Effector CD8-positive, alpha-beta T cell (primary cell): ENCODE data around the gene ST6GALNAC1.
A peak's percentile ranks its signal among the peaks of the same experiment; 100 is the strongest.
"Not testable (repeated sequence)": the region's sequence is repeated elsewhere in the genome, so short reads cannot be mapped to it uniquely, and the experiment has no call there.

ENCODE experiments used
- DNase-seq: peaks from one replicate; lab custom pipeline; 2025; lab: John Stamatoyannopoulos, UW

Gene ST6GALNAC1

DNA sequence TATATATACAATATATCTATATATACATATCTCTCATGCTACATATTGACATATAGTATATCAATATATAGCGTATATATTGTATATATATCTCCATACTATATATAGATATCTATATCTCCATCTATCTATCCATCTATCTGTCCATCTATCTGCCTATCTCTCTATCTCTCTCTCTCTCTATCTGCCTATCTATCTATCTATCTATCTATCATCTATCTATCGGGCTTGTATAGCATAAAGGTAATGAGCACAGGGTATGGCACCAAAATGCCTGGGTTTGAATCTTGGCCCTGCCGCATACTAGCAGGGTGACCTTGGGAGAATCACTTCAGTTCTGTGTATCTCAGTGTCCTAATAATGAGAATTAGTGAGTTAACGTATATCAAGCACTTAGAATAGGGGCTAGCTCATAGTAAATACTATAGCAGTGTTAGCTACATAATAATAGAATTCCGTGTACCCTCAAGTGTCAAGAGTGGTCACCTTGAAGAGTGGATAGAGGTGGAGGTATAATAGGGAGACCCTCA is 1.5 kb downstream of the ST6GALNAC1 start:
- no peak for DNase-seq

DNA sequence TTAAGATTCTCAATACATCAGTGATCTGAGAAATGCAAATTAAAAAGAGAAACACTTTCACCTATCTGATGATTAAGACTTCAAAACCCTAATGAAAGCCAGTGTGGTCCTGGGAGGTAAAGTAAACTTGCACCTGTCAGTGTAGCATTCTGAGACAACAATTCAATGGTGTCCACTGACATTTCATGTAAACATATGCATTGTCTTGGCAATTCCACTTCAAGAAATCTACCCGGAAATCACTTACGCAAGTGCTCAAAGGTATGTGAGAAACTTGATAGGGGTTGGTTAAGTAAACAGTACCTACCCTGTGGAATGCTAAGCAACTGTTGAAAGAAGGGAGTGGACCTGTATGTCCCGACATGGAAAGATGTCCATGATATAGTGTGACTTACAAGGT is 2.1 kb downstream of the ST6GALNAC1 start:
- no peak for DNase-seq

GRCh38 chr17:76640550-76641380 is 2.8 kb downstream of the ST6GALNAC1 start:
- DNase-seq = no peak

DNA sequence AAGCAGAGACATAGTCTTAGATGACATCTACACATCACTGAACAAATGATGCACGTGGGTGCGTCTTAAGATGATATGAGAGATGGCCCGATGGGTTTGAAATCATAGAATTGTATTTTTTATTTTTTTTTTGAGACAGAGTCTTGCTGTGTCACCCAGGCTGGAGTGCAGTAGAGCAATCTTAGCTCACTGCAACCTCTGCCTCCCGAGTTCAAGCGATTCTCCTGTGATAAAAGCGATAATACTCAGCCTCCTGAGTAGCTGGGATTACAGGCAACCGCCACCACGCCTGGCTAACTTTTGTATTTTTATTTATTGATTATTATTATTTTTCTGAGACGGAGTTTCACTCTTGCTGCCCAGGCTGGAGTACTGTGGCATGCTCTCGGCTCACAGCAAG is 5.3 kb downstream of the ST6GALNAC1 start:
- DNase-seq = no peak

DNA sequence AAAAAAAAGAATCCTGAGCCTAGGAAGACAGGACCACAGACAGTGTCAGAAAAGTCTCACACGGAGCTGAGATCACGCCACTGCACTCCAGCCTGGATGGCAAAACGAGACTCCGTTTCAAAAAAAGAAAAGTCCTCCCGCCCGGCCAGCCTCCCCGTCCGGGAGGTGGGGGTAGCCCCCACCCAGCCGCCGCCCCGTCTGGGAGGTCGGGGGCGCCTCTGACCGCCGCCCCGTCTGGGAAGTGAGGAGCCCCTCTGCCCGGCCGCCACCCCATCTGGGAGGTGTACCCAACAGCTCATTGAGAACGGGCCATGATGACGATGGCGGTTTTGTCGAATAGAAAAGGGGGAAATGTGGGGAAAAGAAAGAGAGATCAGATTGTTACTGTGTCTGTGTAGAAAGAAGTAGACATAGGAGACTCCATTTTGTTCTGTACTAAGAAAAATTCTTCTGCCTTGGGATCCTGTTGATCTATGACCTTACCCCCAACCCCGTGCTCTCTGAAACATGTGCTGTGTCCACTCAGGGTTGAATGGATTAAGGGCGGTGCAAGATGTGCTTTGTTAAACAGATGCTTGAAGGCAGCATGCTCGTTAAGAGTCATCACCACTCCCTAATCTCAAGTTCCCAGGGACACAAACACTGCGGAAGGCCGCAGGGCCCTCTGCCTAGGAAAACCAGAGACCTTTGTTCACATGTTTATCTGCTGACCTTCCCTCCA is 6.9 kb downstream of the ST6GALNAC1 start:
- not testable (repeated sequence) for DNase-seq

- no peak for DNase-seq
Observed at GRCh38 chr17:76635659-76636360, 7.7 kb downstream of the ST6GALNAC1 start.

DNA sequence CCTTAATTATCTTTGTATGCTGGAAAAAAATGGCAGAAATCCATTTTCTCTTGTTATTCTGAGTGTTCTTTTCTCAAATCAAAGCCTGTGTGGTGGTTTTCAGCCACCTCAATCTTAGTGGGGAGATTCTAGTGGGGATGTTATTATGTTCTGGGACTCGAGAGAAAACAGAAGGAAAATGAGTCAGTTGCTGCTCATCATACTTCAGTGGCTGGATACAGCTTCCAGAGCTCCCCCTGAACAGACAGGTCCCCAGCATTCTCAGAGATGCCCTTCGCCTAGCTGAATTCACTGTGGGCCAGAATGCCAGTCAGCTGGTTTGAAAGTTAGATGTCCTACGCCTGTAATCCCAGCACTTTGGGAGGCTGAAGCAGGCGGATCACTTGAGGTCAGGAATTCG is 8.5 kb downstream of the ST6GALNAC1 start:
- DNase-seq = no peak

DNA sequence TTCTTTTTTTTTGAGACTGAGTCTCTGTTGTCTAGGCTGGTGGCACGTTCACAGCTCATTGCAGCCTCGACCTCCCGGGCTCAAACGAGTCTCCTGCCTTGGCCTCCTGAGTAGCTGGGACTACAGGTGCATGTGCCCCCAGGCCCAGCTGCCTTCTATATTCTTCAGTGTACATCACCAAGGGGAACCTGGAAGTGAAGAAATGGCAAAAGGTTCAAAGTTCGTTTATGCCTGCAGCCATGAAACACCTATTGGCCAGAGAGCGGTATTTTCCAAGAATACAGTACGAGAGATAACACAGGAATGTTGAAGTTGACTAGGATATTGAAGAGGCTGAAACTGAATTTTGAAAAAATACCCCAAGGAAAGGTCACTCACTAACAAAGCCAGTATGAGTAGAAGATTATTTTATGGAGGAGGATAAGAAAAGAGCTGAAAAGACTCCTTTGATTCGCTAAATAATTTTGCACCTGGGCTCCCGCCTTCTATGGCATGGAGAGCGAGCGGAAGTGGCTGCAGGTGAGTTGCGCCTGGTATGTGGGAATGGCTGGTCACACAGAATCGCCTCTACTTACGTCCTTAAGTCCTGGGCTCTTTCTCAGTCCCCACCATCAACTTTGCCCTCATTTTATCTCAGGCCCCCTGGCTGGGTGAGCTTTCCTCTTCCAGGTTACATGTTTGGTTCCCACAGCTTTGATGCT is 9.8 kb downstream of the ST6GALNAC1 start:
- DNase-seq = no peak

DNA sequence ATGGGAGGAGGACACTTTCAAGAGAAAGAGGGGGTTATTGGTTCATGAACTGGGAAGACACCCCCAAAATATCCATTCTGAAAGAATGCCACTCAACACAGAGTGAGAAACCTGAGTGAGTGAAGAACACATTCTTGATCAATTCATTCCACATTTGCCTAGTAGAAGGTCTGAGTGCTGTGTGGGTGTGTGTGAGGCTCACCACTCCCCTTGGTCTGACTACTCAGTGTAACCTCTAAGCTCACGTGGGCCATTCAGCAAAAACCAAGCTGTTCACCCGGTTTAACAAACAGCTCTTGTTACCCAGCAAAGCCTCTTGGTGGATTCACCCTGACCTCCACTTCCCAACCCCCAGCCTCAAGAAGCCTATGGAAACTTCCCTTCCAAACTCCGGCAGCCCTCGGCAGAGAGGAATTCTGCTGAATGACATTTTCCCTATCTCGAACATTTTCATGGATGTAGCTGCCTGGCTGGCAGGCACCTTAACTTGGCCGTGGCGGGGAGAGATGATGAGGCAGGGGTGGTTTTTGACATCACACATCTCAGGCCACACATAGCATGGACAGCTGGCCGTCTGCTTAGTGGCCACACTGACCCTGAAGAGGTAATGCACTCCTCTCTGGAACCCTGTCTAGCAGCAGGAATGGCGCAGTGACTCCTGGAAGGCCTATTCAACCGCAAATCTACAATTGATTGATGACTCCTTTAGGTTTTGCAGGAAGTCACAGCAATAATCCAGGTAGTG is 11.6 kb downstream of the ST6GALNAC1 start:
- no peak for DNase-seq

- no peak for DNase-seq
Observed at GRCh38 chr17:76630151-76630550, 13.4 kb downstream of the ST6GALNAC1 start.

- DNase-seq = no peak
Observed at GRCh38 chr17:76627510-76627909, 16.0 kb downstream of the ST6GALNAC1 start.

DNA sequence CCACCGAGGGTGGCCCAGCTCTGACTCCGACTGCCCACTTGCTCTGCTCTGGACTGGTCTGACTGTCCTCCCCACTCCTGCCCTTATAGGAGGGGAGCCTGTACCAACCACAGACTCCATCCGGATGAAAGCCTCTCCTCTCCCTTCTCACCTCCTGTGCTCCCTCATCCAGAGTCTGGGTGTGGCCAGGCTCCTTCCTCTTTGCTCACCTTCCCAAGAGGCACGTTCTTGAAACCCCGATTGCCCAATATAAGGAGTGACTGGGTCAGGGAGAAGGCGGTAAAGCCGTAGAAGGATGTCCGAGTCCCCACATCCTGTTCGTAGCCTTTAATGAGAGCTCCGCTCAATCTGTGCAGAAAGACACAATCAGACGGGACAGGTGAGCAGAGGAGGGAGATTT is 17.1 kb downstream of the ST6GALNAC1 start:
- no peak for DNase-seq

- DNase-seq = no peak
Observed at GRCh38 chr17:76625496-76625895, 18.1 kb downstream of the ST6GALNAC1 start.

- DNase-seq = peak; percentile 61
Observed at GRCh38 chr17:76623271-76624146, 20.0 kb downstream of the ST6GALNAC1 start.

- DNase-seq = no peak
Observed at GRCh38 chr17:76617838-76618237, 25.7 kb downstream of the ST6GALNAC1 start.

GRCh38 chr17:76614912-76615617 is 28.5 kb downstream of the ST6GALNAC1 start:
- DNase-seq = no peak

DNA sequence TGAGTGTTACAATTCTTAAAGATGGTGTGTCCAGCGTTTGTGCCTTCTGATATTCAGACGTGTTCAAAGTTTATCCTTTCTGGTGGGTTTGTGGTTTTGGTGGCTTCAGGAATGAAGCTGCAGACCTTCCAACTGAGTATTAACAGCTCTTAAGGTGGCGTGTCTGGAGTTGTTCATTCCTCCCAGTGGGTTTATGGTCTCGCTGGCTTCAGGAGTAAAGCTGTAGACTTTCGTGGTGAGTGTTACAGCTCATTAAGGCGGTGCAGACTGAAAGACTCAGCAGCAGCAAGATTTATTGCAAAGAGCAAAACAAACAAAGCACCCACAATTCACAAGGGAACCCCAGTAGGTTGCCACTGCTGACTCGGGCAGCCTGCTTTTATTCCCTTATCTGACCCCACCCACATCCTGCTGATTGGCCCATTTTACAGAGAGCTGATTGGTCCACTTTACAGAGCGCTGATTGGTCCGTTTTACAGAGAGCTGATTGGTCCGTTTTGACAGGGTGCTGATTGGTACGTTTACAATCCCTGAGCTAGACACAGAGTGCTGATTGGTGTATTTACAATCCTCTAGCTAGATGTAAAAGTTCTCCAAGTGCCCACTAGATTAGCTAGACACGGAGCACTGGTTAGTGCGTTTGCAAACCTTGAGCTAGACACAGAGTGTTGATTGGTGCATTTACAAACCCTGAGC is 29.3 kb downstream of the ST6GALNAC1 start:
- DNase-seq = not testable (repeated sequence)

- no peak for DNase-seq
Observed at GRCh38 chr17:76612977-76613851, 30.3 kb downstream of the ST6GALNAC1 start.
